ENCODE measurements around the gene MRPL3.

- TF ChIP-seq CTCF (IDR thresholded peaks at IDR 0.05), result no peak
- no peak for TF ChIP-seq POLR2A (IDR thresholded peaks at IDR 0.05)
Observed at GRCh38 chr3:131480116-131480515, 22.7 kb downstream of the MRPL3 start.
